Kidney (tissue), 14 donors: ENCODE data around the gene CDK19. TPM values are rescaled to one million over a fixed set of nuclear protein-coding genes. Genes with fewer than 3 reads are reported as not detected.
A peak's percentile ranks its signal among the peaks of the same experiment; 100 is the strongest.

Experiments used
- DNase-seq, 5 donors: peaks; one replicate each; pipeline ENCODE4 v3.0.0-alpha.2; 2013 to 2020
- FAIRE-seq: peaks from 2 replicates; lab custom pipeline; 2012; peaks lifted over from hg19 to GRCh38; lab: Jason Lieb, UNC
- H3K27ac ChIP-seq, 2 donors: one replicate each; pipeline ENCODE4 v1.7.0; 2013; ENCODE audit warnings: low read depth in 2 of 2, low read length in 2 of 2, inconsistent platforms in 1 of 2
- H3K27me3 ChIP-seq: one replicate; pipeline ENCODE4 v1.7.1; 2013; ENCODE audit warnings: low read length, inconsistent platforms; ENCODE audit not compliant: control insufficient read depth, insufficient read depth
- H3K36me3 ChIP-seq, 3 donors: one replicate each; pipeline versions ENCODE4 v1.7.0 to v1.7.1; 2013; ENCODE audit warnings: low read length in 3 of 3, control low read depth in 1 of 3, inconsistent platforms in 1 of 3; ENCODE audit not compliant: insufficient read depth in 3 of 3, control insufficient read depth in 2 of 3
- H3K4me1 ChIP-seq, 3 donors: one replicate each; pipeline versions ENCODE4 v1.7.0 to v1.7.1; 2013; ENCODE audit warnings: low read length in 3 of 3, inconsistent platforms in 1 of 3, low read depth in 1 of 3; ENCODE audit not compliant: control insufficient read depth in 2 of 3, insufficient read depth in 2 of 3
- H3K4me3 ChIP-seq, 3 donors: one replicate each; pipeline versions ENCODE4 v1.7.0 to v1.8.1; 2013; ENCODE audit warnings: low read length in 3 of 3, control low read depth in 1 of 3, inconsistent platforms in 1 of 3
- H3K9ac ChIP-seq, 3 donors: one replicate each; pipeline versions ENCODE4 v1.7.0 to v1.7.1; 2013; ENCODE audit warnings: low read length in 3 of 3, control low read depth in 1 of 3, inconsistent platforms in 1 of 3
- H3K9me3 ChIP-seq, 3 donors: one replicate each; pipeline versions ENCODE4 v1.7.0 to v1.7.1; 2013; ENCODE audit warnings: low read length in 3 of 3, control low read depth in 1 of 3, inconsistent platforms in 1 of 3; ENCODE audit not compliant: control insufficient read depth in 2 of 3, insufficient read depth in 1 of 3
- CTCF ChIP-seq: IDR thresholded peaks from 3 replicates; pipeline ENCODE4 v1.5.1; 2012; ENCODE audit warnings: mild to moderate bottlenecking, moderate library complexity, borderline replicate concordance; ENCODE audit not compliant: insufficient read depth; ENCODE audit errors: extremely low read depth
- intact Hi-C: fragments of 100-400 bp; cut with DNase I; formaldehyde crosslinking; loops from one replicate; pipeline ENCODE4 v1.11.1; 2022
- polyA plus RNA-seq: library from polyadenylated mRNA; stranded (reverse); fragments of 350-450 nt; fragmentation: Illumina TruSeq; extraction: RNeasy Lipid Tissue Mini Kit (QIAGEN cat#74804); gene quantifications from one replicate; pipeline ENCODE4 v1.2.3, GENCODE V29; 2014; ENCODE audit warnings: low read depth, low replicate concordance; ENCODE audit not compliant: insufficient read depth
- total RNA-seq: library from RNA; stranded (reverse); fragmentation: NEBNext Ultra II Directional; extraction: Animal tissue kit (Norgen Biotek cat#: 25700); gene quantifications from one replicate; pipeline ENCODE4 v1.2.1, GENCODE V29; 2021
- donor health status: control.
- donor health status: control.
- donor health status: control.
- donor health status: control.
- donor health status: control.
- donor health status: DM: yes; HTN: yes; CAD: no.
- donor health status: Normal renal cell carcinoma (clear cell type).

The CDK19 gene
- total and polyA plus RNA-seq, 2 donors from 2014 or later, result 4.9 to 20.4 TPM

GRCh38 chr6:110687326-110687725 is 127.9 kb downstream of the CDK19 start:
- H3K27ac ChIP-seq, result no peak overlapping the region
- no peaks in the 10 kb centered on the region for H3K9me3 ChIP-seq
- no peaks in the 10 kb centered on the region for H3K36me3 ChIP-seq
- DNase-seq, result no peak
- FAIRE-seq, result peak; percentile 68
- peaks cover 2 to 6% (median 3%) of the 10 kb centered on the region in 3 donors for H3K4me1 ChIP-seq
- intact Hi-C loops, result loop anchor here (10.0 kb wide), 1 partner anchor 257 kb away; no protein-coding TSS in a partner anchor
- H3K27me3 ChIP-seq, result no peaks in the 10 kb centered on the region
- no peak overlapping the region for H3K9ac ChIP-seq
- no peak overlapping the region for H3K4me3 ChIP-seq
- TF ChIP-seq CTCF, result no peak

- intact Hi-C loops, result loop anchor here (10.0 kb wide), 1 partner anchor 262 kb away; no protein-coding TSS in a partner anchor
- H3K27ac ChIP-seq, result no peak overlapping the region
- DNase-seq, result no peak
Measured at GRCh38 chr6:110683241-110683640, 132.0 kb downstream of the CDK19 start.

GRCh38 chr6:110682460-110682853 is 132.8 kb downstream of the CDK19 start:
- peak; percentile 62 for FAIRE-seq
- H3K4me1 ChIP-seq, result peaks cover 0 to 8% (median 2%) of the 10 kb centered on the region in 3 donors
- DNase-seq, result peak in 4 of 5 donors; percentile 61 to 94 (median 86)
- no peaks in the 10 kb centered on the region for H3K36me3 ChIP-seq
- no peak overlapping the region for H3K4me3 ChIP-seq
- intact Hi-C loops, result loop anchor here (10.0 kb wide), 1 partner anchor 262 kb away; no protein-coding TSS in a partner anchor
- no peaks in the 10 kb centered on the region for H3K27me3 ChIP-seq
- H3K9me3 ChIP-seq, result no peaks in the 10 kb centered on the region
- no peak overlapping the region for H3K9ac ChIP-seq
- peak; percentile 68 for TF ChIP-seq CTCF
- no peak overlapping the region for H3K27ac ChIP-seq

More at GRCh38 chr6:110683241-110683640, 132.0 kb downstream of the CDK19 start:
- Histone ChIP-seq H3K27me3 (no peaks in the 10 kb centered on the region), H3K4me3 (no peak overlapping the region), H3K9me3 (no peaks in the 10 kb centered on the region), H3K4me1 (peaks cover 0 to 8% (median 2%) of the 10 kb centered on the region in 3 donors), H3K36me3 (no peaks in the 10 kb centered on the region), H3K9ac (no peak overlapping the region)
- no peak for TF ChIP-seq CTCF
- no peak for FAIRE-seq
